Stimulated activated naive CD8-positive, alpha-beta T cell treated with anti-CD3 and anti-CD28 coated beads, Interleukin-15, Interleukin-2, amounts not matched to agents 100 ng/mL and 50 ng/mL, for 24 hours (primary cell): Measurements from ENCODE around the gene BTBD8.

Experiments used
- H3K27ac Mint-ChIP-seq: one replicate; pipeline ENCODE4 v1.8.0; 2021; ENCODE audit warnings: mild to moderate bottlenecking, mixed read lengths
- H3K27me3 Mint-ChIP-seq: one replicate; pipeline ENCODE4 v1.8.0; 2021; ENCODE audit warnings: mixed read lengths
- H3K36me3 Mint-ChIP-seq: one replicate; pipeline ENCODE4 v1.8.0; 2021; ENCODE audit warnings: low read depth, mixed read lengths
- H3K4me1 Mint-ChIP-seq: one replicate; pipeline ENCODE4 v1.8.0; 2021; ENCODE audit warnings: low read depth, mixed read lengths
- H3K4me3 Mint-ChIP-seq: one replicate; pipeline ENCODE4 v1.8.0; 2021; ENCODE audit warnings: mild to moderate bottlenecking, mixed read lengths
- H3K9me3 Mint-ChIP-seq: one replicate; pipeline ENCODE4 v1.8.0; 2021; ENCODE audit warnings: mixed read lengths

Gene BTBD8

DNA sequence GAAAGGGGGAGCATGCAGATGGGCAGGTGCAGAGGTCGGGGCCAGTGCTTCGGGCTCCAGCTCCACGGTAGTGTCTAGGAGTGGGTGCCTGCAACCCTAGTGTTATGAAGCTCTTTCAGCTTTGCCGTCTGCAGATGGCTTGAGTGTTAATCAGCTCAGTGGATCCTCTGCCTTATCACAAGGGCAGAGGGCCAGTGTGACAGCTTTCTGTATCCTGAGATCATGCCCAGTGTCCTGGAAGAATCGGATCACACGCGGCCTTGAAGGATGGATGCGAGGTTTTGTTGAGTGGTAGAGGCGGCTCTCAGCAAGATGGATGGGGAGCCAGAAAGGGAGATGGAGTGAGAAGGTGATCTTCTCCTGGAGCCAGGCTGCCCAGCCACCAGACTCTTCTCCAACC is 112.1 kb downstream of the BTBD8 start:
- Mint-ChIP-seq H3K9me3 (no peaks in the 10 kb centered on the region), H3K27ac (no peak overlapping the region), H3K4me3 (no peak overlapping the region), H3K4me1 (peaks cover 3% of the 10 kb centered on the region), H3K36me3 (no peaks in the 10 kb centered on the region), H3K27me3 (no peaks in the 10 kb centered on the region)

DNA sequence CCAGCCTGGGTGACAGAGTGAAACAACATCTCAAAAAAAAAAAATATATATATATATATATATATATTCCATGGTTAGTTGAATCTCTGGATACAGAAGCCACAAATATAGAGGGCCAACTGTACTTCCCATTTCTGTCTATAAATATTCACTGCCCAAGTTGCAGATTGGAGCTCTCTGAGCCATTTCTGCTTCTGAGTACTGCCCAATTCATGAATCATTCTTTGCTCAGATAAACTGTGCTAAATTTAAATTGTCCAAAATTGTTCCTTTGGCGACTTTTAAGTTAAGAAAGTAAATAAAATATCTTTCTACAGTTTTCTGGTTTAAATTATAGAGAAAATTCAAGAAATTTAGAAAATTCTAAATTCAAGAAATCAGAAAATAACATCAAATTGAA is 114.4 kb downstream of the BTBD8 start:
- no peak overlapping the region for H3K27ac Mint-ChIP-seq
- no peaks in the 10 kb centered on the region for H3K27me3 Mint-ChIP-seq
- no peaks in the 10 kb centered on the region for H3K9me3 Mint-ChIP-seq
- H3K4me3 Mint-ChIP-seq = no peak overlapping the region
- peaks cover 3% of the 10 kb centered on the region for H3K4me1 Mint-ChIP-seq
- no peaks in the 10 kb centered on the region for H3K36me3 Mint-ChIP-seq

DNA sequence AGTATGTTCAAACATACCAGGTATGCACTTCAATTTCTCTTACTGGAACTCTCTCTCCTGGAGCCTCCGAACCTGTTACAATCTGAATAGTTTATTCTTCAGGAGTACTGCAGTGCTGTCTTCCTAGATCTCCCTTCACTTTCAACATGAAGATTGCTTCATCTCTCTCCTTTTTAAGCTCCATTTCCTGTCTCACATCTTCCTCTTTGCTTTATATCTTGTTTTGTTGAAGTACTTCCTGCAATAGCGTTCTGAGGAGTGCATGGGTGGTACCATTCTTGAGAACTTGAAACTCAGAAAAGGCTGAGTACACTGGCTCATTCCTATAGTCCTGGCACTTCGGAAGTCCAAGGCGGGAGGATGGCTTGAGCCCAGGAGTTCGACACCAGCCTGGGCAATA is 121.8 kb downstream of the BTBD8 start:
- H3K9me3 Mint-ChIP-seq = peaks cover 3% of the 10 kb centered on the region
- no peaks in the 10 kb centered on the region for H3K36me3 Mint-ChIP-seq
- no peaks in the 10 kb centered on the region for H3K27me3 Mint-ChIP-seq
- no peak overlapping the region for H3K27ac Mint-ChIP-seq
- H3K4me1 Mint-ChIP-seq = peaks cover 18% of the 10 kb centered on the region
- no peak overlapping the region for H3K4me3 Mint-ChIP-seq

DNA sequence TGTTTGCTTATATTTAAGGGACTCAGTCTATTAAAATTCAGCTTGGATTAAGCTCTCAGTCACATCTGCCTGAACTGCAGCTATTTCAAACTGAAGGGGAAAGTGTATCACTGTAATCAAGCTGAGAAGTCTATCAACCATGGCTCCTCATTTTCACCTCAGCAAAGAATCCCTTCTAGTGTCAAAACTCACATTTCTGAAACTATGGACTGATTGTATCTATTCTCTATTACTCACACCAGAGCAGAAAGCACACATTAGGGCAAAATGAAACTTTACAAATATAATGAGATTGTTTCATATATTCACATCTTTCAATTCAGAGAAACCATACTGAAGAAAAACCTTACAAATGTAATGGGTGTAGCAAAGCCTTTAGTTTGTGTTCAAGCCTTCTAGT is 123.0 kb downstream of the BTBD8 start:
- Mint-ChIP-seq H3K27me3 (no peaks in the 10 kb centered on the region), H3K4me3 (no peak overlapping the region), H3K9me3 (peaks cover 3% of the 10 kb centered on the region), H3K36me3 (no peaks in the 10 kb centered on the region), H3K27ac (no peak overlapping the region), H3K4me1 (peaks cover 18% of the 10 kb centered on the region)

DNA sequence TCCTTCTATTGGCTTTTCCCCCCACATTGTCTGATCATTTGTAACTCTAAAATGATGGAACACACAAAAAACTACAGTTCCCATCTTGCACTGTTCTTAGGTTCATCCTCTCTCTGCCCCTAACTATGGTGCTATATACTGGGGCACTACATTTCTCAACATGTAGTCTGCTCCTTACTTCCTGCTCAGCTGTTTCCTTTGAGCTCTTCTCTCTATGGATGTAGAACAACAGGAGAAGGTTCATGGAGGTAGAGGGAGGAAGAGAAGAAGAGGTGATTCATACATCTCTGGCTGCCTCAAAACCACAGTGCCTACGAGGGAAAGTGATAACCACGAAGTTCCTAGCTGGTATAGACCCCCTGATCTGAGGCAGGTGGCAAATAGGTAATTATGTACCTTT is 130.6 kb downstream of the BTBD8 start:
- no peak overlapping the region for H3K4me3 Mint-ChIP-seq
- no peaks in the 10 kb centered on the region for H3K36me3 Mint-ChIP-seq
- no peaks in the 10 kb centered on the region for H3K4me1 Mint-ChIP-seq
- H3K27me3 Mint-ChIP-seq = no peaks in the 10 kb centered on the region
- H3K27ac Mint-ChIP-seq = no peak overlapping the region
- H3K9me3 Mint-ChIP-seq = peaks cover 3% of the 10 kb centered on the region

DNA sequence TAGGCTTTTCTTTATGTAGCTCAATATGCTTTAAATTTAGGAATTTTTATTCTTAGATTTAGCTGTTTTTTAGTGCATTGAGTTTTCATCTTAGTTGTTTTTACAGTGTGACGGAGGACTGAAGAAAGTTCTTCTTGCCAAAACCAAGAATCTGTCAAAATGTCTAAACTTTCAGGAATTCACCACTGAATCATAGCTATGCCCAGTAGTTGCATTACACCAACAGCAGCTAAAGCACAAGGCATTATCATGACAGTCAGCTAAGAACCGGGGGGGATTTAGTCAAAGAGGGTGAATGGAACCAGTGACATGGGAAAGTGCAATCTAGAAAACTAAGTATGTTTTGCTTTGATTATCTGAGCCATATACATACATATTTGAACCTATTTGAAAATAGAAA is 131.0 kb downstream of the BTBD8 start:
- H3K9me3 Mint-ChIP-seq = peaks cover under 1% of the 10 kb centered on the region

DNA sequence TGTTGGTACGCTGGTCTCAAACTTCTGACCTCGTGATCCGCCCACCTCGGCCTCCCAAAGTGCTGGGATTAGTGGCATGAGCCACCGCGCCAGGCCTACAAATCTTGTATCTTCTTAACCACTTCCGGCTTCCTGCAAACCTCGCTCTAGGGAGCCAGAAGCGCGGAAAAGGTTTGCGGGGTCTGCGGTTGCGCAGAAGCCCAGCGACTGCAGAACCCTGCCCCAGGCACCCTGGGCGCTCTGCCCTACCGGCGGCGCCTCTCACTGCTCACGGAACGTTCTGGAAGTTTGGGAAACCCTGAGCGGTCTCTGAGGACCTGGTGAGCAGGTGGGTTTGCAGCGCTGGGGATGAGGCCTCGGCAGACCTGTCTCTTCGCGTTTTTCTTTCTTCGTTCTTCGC is 137.6 kb downstream of the BTBD8 start, which contains the start of gene C1orf146:
Gene C1orf146 (plus strand): TSS at position 195 of the 400 bp plus-strand sequence. CDS start 13,506 bp downstream, outside the sequence.
- no peak within 1 kb of the TSS for H3K4me3 Mint-ChIP-seq
- H3K36me3 Mint-ChIP-seq = no peaks in the 10 kb centered on the region
- H3K27me3 Mint-ChIP-seq = no peaks in the 10 kb centered on the region
- no peaks in the 10 kb centered on the region for H3K9me3 Mint-ChIP-seq
- H3K4me1 Mint-ChIP-seq = no peaks in the 10 kb centered on the region
- no peak within 1 kb of the TSS for H3K27ac Mint-ChIP-seq

More for the DNA sequence above, 131.0 kb downstream of the BTBD8 start:
- H3K36me3 Mint-ChIP-seq = no peaks in the 10 kb centered on the region
- H3K4me3 Mint-ChIP-seq = no peak overlapping the region
- no peak overlapping the region for H3K27ac Mint-ChIP-seq
- no peaks in the 10 kb centered on the region for H3K27me3 Mint-ChIP-seq
- no peaks in the 10 kb centered on the region for H3K4me1 Mint-ChIP-seq

DNA sequence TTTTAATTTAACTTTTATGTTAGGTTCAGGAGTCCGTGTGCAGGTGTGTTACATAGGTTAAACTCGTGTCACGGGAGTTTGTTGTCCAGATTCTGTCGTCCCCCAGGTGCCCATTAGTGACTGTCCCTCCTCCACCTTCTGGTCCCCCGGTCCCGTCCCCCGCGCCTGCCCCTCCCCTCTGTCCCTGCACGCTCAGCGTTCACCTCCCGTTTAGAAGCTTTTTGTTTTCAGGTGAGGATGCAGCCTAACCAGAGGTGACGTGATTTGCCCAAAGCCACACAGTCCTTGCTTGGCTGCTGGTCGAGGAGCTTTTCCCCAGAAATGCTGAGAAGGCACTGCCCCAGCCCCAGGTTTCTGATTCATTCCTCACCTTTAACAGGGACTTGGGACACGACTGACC is 138.4 kb downstream of the BTBD8 start:
- H3K9me3 Mint-ChIP-seq = no peaks in the 10 kb centered on the region
- H3K4me1 Mint-ChIP-seq = no peaks in the 10 kb centered on the region
- H3K27ac Mint-ChIP-seq = no peak overlapping the region

DNA sequence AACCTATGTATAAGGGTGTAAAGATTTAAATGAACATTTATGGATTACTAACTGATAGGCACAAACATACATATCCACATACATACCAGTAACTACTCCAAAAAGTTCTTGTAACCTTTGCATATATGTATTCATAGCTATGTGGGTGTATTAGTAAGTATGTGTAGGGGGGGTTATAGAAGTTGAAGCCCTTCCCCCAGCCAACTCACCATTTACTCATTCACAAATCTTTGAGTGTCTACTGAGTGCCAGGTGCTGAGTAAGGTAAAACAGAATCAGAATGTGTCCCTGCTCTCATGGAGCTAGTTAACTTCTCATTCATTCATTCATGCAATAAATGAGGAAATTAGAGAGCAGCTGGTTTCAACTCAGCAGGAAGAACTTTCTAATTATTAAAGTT is 138.9 kb downstream of the BTBD8 start:
- no peak overlapping the region for H3K4me3 Mint-ChIP-seq
- H3K27ac Mint-ChIP-seq = no peak overlapping the region
- H3K36me3 Mint-ChIP-seq = no peaks in the 10 kb centered on the region
- H3K27me3 Mint-ChIP-seq = no peaks in the 10 kb centered on the region
- H3K9me3 Mint-ChIP-seq = no peaks in the 10 kb centered on the region
- H3K4me1 Mint-ChIP-seq = no peaks in the 10 kb centered on the region

More for the DNA sequence above, 138.4 kb downstream of the BTBD8 start:
- H3K36me3 Mint-ChIP-seq = no peaks in the 10 kb centered on the region
- no peaks in the 10 kb centered on the region for H3K27me3 Mint-ChIP-seq
- H3K4me3 Mint-ChIP-seq = no peak overlapping the region

DNA sequence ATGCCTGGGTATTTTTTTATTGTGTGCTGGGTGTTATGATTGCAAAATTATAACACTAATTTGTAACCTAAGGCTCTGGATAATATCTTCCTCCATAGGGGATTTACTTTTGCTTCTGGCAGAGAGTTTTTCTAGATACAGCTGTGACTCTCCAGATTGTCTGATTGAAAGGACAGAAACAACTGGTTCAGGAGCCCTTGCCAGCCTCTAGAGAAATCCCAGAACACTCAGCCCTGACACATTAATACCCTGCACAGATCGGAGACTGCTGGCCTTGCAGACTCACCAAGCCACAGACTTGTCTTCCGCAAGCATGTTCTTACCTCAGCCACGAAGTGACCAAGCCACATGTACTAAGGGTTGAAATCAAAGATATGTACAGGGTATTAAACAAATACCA is 148.3 kb downstream of the BTBD8 start:
- no peaks in the 10 kb centered on the region for H3K4me1 Mint-ChIP-seq
- H3K36me3 Mint-ChIP-seq = no peaks in the 10 kb centered on the region
- no peaks in the 10 kb centered on the region for H3K9me3 Mint-ChIP-seq
- H3K4me3 Mint-ChIP-seq = no peak overlapping the region
- no peak overlapping the region for H3K27ac Mint-ChIP-seq
- H3K27me3 Mint-ChIP-seq = no peaks in the 10 kb centered on the region

DNA sequence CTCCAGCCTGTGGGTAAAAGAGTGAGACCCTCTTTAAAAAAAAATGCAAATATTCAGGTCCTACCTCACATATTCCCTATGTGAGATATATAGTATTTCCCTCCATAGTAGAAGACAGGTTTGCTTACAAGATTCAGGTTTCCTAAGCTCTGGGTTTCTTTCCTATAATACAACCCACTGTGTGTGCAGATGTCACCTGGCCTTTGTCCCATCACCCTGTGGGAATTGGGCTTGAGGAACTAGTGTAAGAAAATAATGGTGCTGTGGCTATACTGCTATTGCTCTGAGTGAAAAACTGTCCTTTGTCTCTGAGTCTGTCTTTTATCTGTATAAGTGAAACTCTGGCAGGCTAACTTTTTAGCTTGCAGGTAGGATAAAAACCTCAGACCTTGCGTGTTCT is 150.6 kb downstream of the BTBD8 start:
- Mint-ChIP-seq H3K27me3 (no peaks in the 10 kb centered on the region), H3K36me3 (no peaks in the 10 kb centered on the region), H3K4me1 (no peaks in the 10 kb centered on the region), H3K9me3 (no peaks in the 10 kb centered on the region), H3K4me3 (no peak overlapping the region), H3K27ac (no peak overlapping the region)
